Upper lobe of right lung (tissue), 1 donor: ENCODE results near the gene MYH15. TPM values are rescaled to one million over a fixed set of nuclear protein-coding genes. Genes with fewer than 3 reads are reported as not detected.

Source experiments
- ATAC-seq: fragments of 200-7000 bp; cut with Tn5 transposase; one replicate; pipeline ENCODE4 v1.9.1; 2020; ENCODE audit warnings: mild to moderate bottlenecking, moderate library complexity
- DNase-seq: peaks from one replicate; pipeline ENCODE4 v3.0.0-alpha.2; 2020
- H3K27ac ChIP-seq: fragments of 200-600 bp; one replicate; pipeline ENCODE4 v1.8.0; 2022
- H3K27me3 ChIP-seq: fragments of 200-600 bp; one replicate; pipeline ENCODE4 v1.8.0; 2022; ENCODE audit warnings: mild to moderate bottlenecking
- H3K36me3 ChIP-seq: fragments of 200-600 bp; one replicate; pipeline ENCODE4 v1.8.0; 2022
- H3K4me1 ChIP-seq: fragments of 200-600 bp; one replicate; pipeline ENCODE4 v1.8.0; 2022
- H3K4me3 ChIP-seq: fragments of 200-600 bp; one replicate; pipeline ENCODE4 v1.8.0; 2022; ENCODE audit warnings: mild to moderate bottlenecking
- H3K9me3 ChIP-seq: fragments of 200-600 bp; one replicate; pipeline ENCODE4 v1.8.0; 2022
- CTCF ChIP-seq: fragments of 200-600 bp; IDR thresholded peaks from one replicate; pipeline ENCODE4 v1.8.0; 2022; ENCODE audit warnings: antibody characterized with exemption
- intact Hi-C: fragments of 100-400 bp; cut with DNase I; formaldehyde crosslinking; loops from one replicate; pipeline ENCODE4 v1.11.0; 2022
- total RNA-seq: library from RNA; stranded (reverse); fragmentation: NEBNext Ultra II Directional; extraction: Animal tissue kit (Norgen Biotek cat#: 25700); gene quantifications from one replicate; pipeline ENCODE4 v1.2.1, GENCODE V29; 2021
- donor health status: DM: no; HTN: yes; CAD: no; lungs with severe emphysema.

MYH15 gene
- total RNA-seq, 1 donor from 2014 or later, result 0.90 TPM

GRCh38 chr3:108528459-108529252 lies 18.3 kb upstream of the MYH15 start:
- Histone ChIP-seq H3K36me3 (no peaks in the 10 kb centered on the region), H3K27ac (no peak overlapping the region), H3K4me1 (peaks cover 4% of the 10 kb centered on the region), H3K4me3 (no peak overlapping the region), H3K27me3 (no peaks in the 10 kb centered on the region), H3K9me3 (no peaks in the 10 kb centered on the region)
- DNase-seq (no peak), ATAC-seq (peak; percentile 92)
- TF ChIP-seq CTCF, result no peak
- intact Hi-C loops, result no loop called here

DNA sequence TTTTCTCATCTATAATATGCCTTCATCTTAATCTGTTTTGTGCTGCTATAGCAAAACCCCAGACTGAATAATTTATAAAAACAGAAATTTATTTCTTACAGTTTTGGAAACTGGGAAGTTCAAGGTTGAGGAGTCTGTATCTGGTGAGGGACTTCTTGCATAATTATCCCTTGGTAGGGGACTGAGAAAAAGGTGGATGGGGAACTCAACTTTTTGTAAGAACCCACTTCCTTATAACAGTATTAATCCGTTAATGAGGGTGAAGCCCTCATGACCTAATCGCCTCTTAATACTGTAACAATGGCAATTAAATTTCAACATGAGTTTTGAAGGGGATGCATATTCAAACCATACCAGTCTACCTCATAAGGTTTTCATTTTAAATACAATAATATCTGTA lies 17.4 kb upstream of the MYH15 start:
- Histone ChIP-seq H3K36me3 (no peaks in the 10 kb centered on the region), H3K27ac (no peak overlapping the region), H3K4me3 (no peak overlapping the region), H3K4me1 (peaks cover 4% of the 10 kb centered on the region), H3K9me3 (no peaks in the 10 kb centered on the region), H3K27me3 (no peaks in the 10 kb centered on the region)
- TF ChIP-seq CTCF, result no peak
- intact Hi-C loops, result no loop called here
- peak; percentile 45 for ATAC-seq
- DNase-seq, result no peak

DNA sequence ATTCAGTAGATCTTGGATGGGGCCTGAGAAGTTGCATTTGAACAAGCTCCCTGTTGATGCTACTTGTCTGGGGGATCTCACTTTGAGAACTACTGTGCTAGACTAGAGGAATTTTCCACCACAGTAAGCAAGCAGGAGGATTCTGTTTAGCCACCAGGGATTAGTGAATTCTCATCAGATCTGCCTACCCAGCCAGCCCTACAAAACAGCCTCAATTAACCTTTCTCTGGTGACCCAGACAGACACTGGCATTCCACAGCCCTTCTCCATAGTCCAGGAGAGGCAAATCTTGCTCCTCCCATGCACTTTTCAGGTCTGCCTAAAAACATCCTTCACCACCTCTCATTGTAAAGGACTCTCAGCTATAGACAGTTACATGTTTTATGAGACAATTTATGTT lies 16.7 kb upstream of the MYH15 start:
- Histone ChIP-seq H3K4me3 (no peak overlapping the region), H3K27me3 (no peaks in the 10 kb centered on the region), H3K27ac (no peak overlapping the region), H3K36me3 (no peaks in the 10 kb centered on the region), H3K4me1 (peaks cover 4% of the 10 kb centered on the region), H3K9me3 (no peaks in the 10 kb centered on the region)
- no peak for ATAC-seq
- no peak for DNase-seq
- TF ChIP-seq CTCF, result no peak
- intact Hi-C loops, result no loop called here

- H3K4me1 ChIP-seq, result peaks cover 4% of the 10 kb centered on the region
- no peak for DNase-seq
- no peak overlapping the region for H3K4me3 ChIP-seq
- no peak for TF ChIP-seq CTCF
- H3K36me3 ChIP-seq, result no peaks in the 10 kb centered on the region
- ATAC-seq, result no peak
- no peak overlapping the region for H3K27ac ChIP-seq
- no peaks in the 10 kb centered on the region for H3K9me3 ChIP-seq
- H3K27me3 ChIP-seq, result no peaks in the 10 kb centered on the region
- intact Hi-C loops, result no loop called here
Observed at GRCh38 chr3:108525971-108526370, 15.6 kb upstream of the MYH15 start.

DNA sequence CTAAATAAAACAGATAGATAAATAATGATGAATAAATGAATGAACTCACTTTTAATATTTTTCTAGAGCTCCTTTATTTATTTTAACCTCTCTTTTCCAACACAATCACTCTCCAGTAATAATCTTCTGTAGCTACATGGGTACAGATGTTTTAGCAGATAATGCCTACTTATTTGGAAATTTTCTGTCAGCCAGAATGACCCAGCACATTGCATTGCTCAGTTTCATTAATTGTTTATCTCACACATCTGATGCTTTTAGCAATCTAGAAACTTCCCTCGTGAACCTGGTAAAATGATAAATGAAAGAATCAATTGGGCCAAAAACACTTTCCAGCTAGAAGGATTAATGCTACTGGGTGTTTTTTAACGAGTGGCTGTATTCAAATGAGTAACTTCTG lies 14.9 kb upstream of the MYH15 start:
- no peak for TF ChIP-seq CTCF
- H3K9me3 ChIP-seq, result no peaks in the 10 kb centered on the region
- H3K27ac ChIP-seq, result no peak overlapping the region
- H3K4me1 ChIP-seq, result peaks cover 4% of the 10 kb centered on the region
- no peaks in the 10 kb centered on the region for H3K36me3 ChIP-seq
- no peaks in the 10 kb centered on the region for H3K27me3 ChIP-seq
- ATAC-seq, result no peak
- H3K4me3 ChIP-seq, result no peak overlapping the region
- DNase-seq, result no peak
- intact Hi-C loops, result no loop called here

DNA sequence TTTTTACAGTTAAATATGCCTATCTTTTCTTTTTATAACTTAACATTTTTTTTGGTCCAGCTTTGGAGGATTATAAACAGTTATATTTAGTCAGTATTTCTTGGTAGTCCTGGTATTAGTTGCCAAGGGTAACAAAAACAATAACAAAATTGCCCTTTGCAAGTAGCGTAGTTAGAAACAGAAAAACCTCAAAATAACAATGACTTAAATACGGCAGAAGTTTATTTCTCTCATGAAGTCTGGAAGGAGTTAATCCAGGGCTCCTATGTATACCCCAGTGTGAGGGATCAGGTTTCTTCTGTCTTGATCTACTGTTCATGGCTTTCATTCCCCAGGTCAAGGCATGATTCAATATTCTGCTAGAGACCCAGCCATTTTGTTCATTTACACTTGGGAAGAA lies 14.1 kb upstream of the MYH15 start:
- Histone ChIP-seq H3K4me3 (no peak overlapping the region), H3K27ac (no peak overlapping the region), H3K9me3 (no peaks in the 10 kb centered on the region), H3K36me3 (no peaks in the 10 kb centered on the region), H3K27me3 (no peaks in the 10 kb centered on the region), H3K4me1 (peaks cover 4% of the 10 kb centered on the region)
- intact Hi-C loops, result no loop called here
- ATAC-seq (no peak), DNase-seq (no peak)
- TF ChIP-seq CTCF, result no peak
